Measurements from ENCODE around the gene KPNA6.

KPNA6 gene

GRCh38 chr1:32221581-32221979 is 113.7 kb downstream of the KPNA6 start:
- no peak for DNase-seq

GRCh38 chr1:32221980-32222755 is 114.3 kb downstream of the KPNA6 start, which contains the start of the genes EIF3I and TMEM234:
EIF3I (plus strand) TSS chr1:32222407; CDS start chr1:32222442, 35 bp downstream.
TMEM234 (minus strand) TSS chr1:32222353; CDS start chr1:32222322, 31 bp downstream.
- peak; percentile 87 for DNase-seq

- no peak for DNase-seq
These were observed 115.8 kb downstream of the KPNA6 start for GRCh38 chr1:32223683-32224082.

- no peak for DNase-seq
These were observed 116.4 kb downstream of the KPNA6 start for GRCh38 chr1:32224285-32224684.

Data from stimulated activated naive CD4-positive, alpha-beta T cell treated with Interleukin-2 at 50 U/mL for 16 hours (primary cell).